ENCODE results near the gene ZFP62.

The ZFP62 gene

GRCh38 chr5:180866985-180867384, 5.9 kb upstream of the ZFP62 start:
- no peak for DNase-seq

- DNase-seq: no peak
Measured at GRCh38 chr5:180865981-180866695, 5.1 kb upstream of the ZFP62 start.

- DNase-seq: no peak
Measured at GRCh38 chr5:180862645-180863044, 1.6 kb upstream of the ZFP62 start.

GRCh38 chr5:180860273-180860886, 696 bp downstream of the ZFP62 start:
- DNase-seq: peak in 1 of 2 donors; percentile 7

GRCh38 chr5:180858586-180858985, 2.5 kb downstream of the ZFP62 start:
- no peak for DNase-seq

- DNase-seq: no peak
Measured at GRCh38 chr5:180853848-180854176, 7.3 kb downstream of the ZFP62 start.

- DNase-seq: no peak
Measured at GRCh38 chr5:180853121-180853847, 7.8 kb downstream of the ZFP62 start.

GRCh38 chr5:180852495-180852894, 8.6 kb downstream of the ZFP62 start:
- no peak for DNase-seq

- no peak for DNase-seq
Measured at GRCh38 chr5:180850434-180851078, 10.5 kb downstream of the ZFP62 start.

GRCh38 chr5:180849827-180850226, 11.2 kb downstream of the ZFP62 start:
- no peak for DNase-seq

GRCh38 chr5:180848878-180849277, 12.2 kb downstream of the ZFP62 start:
- no peak for DNase-seq

GRCh38 chr5:180848265-180848664, 12.8 kb downstream of the ZFP62 start:
- DNase-seq: no peak

- DNase-seq: no peak
Measured at GRCh38 chr5:180847026-180847425, 14.1 kb downstream of the ZFP62 start.

GRCh38 chr5:180844858-180845257, 16.2 kb downstream of the ZFP62 start:
- no peak for DNase-seq

GRCh38 chr5:180844432-180844831, 16.6 kb downstream of the ZFP62 start:
- no peak for DNase-seq

- no peak for DNase-seq
Measured at GRCh38 chr5:180839935-180840334, 21.1 kb downstream of the ZFP62 start.

GRCh38 chr5:180839227-180839626, 21.8 kb downstream of the ZFP62 start:
- DNase-seq: no peak

GRCh38 chr5:180837478-180837877, 23.6 kb downstream of the ZFP62 start:
- DNase-seq: no peak

- peak in 1 of 2 donors; percentile 37 for DNase-seq
Measured at GRCh38 chr5:180832638-180833068, 28.4 kb downstream of the ZFP62 start.

- peak; percentile 75 to 76 for DNase-seq
Measured at GRCh38 chr5:180831139-180832093, 29.7 kb downstream of the ZFP62 start.

- peak; percentile 52 to 58 for DNase-seq
Measured at GRCh38 chr5:180830253-180831138, 30.6 kb downstream of the ZFP62 start.

Data from stimulated activated CD4-positive, alpha-beta T cell treated with anti-CD3 and anti-CD28 coated beads, Interleukin-2, amount 100 ng/mL, for 48 hours (primary cell).